A549 (cell line): ENCODE measurements around the gene TPO. TPM values are rescaled to one million over a fixed set of nuclear protein-coding genes. Genes with fewer than 3 reads are reported as not detected.
"Not testable (repeated sequence)": the region's sequence is repeated elsewhere in the genome, so short reads cannot be mapped to it uniquely, and the experiment has no call there.

Experiments
- ATAC-seq, 2 experiments: fragments of 200-7000 bp in 1 of 2; fragments of >200 bp in 1 of 2; cut with Nextera tagmentation in 1 of 2; cut with Tn5 transposase in 1 of 2; 3 replicates each; pipeline versions ENCODE4 v1.8.0 to v1.9.1; 2018 to 2020; ENCODE audit warnings: mild to moderate bottlenecking in 1 of 2, moderate library complexity in 1 of 2
- CTCF ChIA-PET: fragments of 300-600 bp; sonication (Branson Sonifier 250); formaldehyde crosslinking; extraction: SDS; loops from one replicate; lab custom pipeline; 2021; ENCODE audit warnings: antibody characterized with exemption, inconsistent platforms; lab: Yijun Ruan, JAX
- POLR2A ChIA-PET: fragments of 350-600 bp; formaldehyde crosslinking; extraction: SDS; loops from one replicate; lab custom pipeline; 2021; ENCODE audit warnings: antibody characterized with exemption, inconsistent platforms; lab: Yijun Ruan, JAX
- DNase-seq, 2 experiments: peaks; one replicate each; pipeline versions ENCODE4 v3.0.0 to v3.0.0-alpha.2; 2011 to 2016; ENCODE audit warnings: low read depth in 1 of 2, low spot score in 1 of 2
- FAIRE-seq: peaks from 2 replicates; lab custom pipeline; 2011; peaks lifted over from hg19 to GRCh38; lab: Jason Lieb, UNC
- H3K27ac ChIP-seq, 2 experiments: fragments of >200 bp; sonication (Bioruptor Twin); formaldehyde crosslinking; 3 replicates each; pipeline ENCODE4 v1.5.1; 2016 to 2017
- H3K4me1 ChIP-seq: fragments of >200 bp; sonication (Bioruptor Twin); formaldehyde crosslinking; 3 replicates; pipeline ENCODE4 v1.6.1; 2016
- H3K4me2 ChIP-seq: fragments of >200 bp; sonication (Bioruptor Twin); formaldehyde crosslinking; 3 replicates; pipeline ENCODE4 v1.6.1; 2016
- H3K4me3 ChIP-seq: fragments of >200 bp; sonication (Bioruptor Twin); formaldehyde crosslinking; 3 replicates; pipeline ENCODE4 v1.5.1; 2016
- H3K9me3 ChIP-seq: fragments of >200 bp; sonication (Bioruptor Twin); formaldehyde crosslinking; 3 replicates; pipeline ENCODE4 v1.6.1; 2016
- BHLHE40 ChIP-seq: IDR thresholded peaks from 2 replicates; pipeline ENCODE4 v1.6.1; 2012; ENCODE audit warnings: low read depth, low read length, inconsistent platforms
- CBX8 ChIP-seq: fragments of 200-600 bp; sonication (generic); IDR thresholded peaks from 2 replicates; pipeline ENCODE4 v1.6.1; 2016
- CHD4 ChIP-seq: fragments of 200-600 bp; sonication (generic); IDR thresholded peaks from 2 replicates; pipeline ENCODE4 v1.6.1; 2016; ENCODE audit warnings: antibody characterized with exemption, mild to moderate bottlenecking, borderline replicate concordance
- EHF ChIP-seq: fragments of 250-450 bp; sonication (Bioruptor Pico); IDR thresholded peaks from 2 replicates; pipeline ENCODE4 v1.5.0; 2020; ENCODE audit warnings: mild to moderate bottlenecking
- EP300 ChIP-seq, 2 experiments: fragments of >200 bp; sonication (Bioruptor Twin); formaldehyde crosslinking; IDR thresholded peaks; 2 replicates in 1 of 2; 3 replicates in 1 of 2; pipeline ENCODE4 v1.6.1; 2016 to 2017
- ESRRA ChIP-seq: fragments of 150-350 bp; IDR thresholded peaks from 2 replicates; pipeline ENCODE4 v1.6.1; 2014; ENCODE audit warnings: mild to moderate bottlenecking, low read length, borderline replicate concordance
- HOXA7 ChIP-seq: fragments of 250-450 bp; sonication (Bioruptor Pico); IDR thresholded peaks from 2 replicates; pipeline ENCODE4 v1.5.0; 2020; ENCODE audit warnings: mild to moderate bottlenecking, moderate library complexity
- HOXB13 ChIP-seq: fragments of 250-450 bp; sonication (Bioruptor Pico); IDR thresholded peaks from 2 replicates; pipeline ENCODE4 v1.5.0; 2020; ENCODE audit warnings: low read depth, mild to moderate bottlenecking, moderate library complexity
- JUN ChIP-seq, 2 experiments: fragments of >200 bp; sonication (Bioruptor Twin); formaldehyde crosslinking; IDR thresholded peaks; 2 replicates in 1 of 2; 3 replicates in 1 of 2; pipeline ENCODE4 v1.6.1; 2016 to 2017
- MYC ChIP-seq: IDR thresholded peaks from 2 replicates; pipeline ENCODE4 v1.6.1; 2012; ENCODE audit warnings: mild to moderate bottlenecking, inconsistent platforms, low read length, improper control_type of control experiment, borderline replicate concordance
- NR3C1 ChIP-seq: fragments of >200 bp; sonication (Bioruptor Twin); formaldehyde crosslinking; IDR thresholded peaks from 3 replicates; pipeline ENCODE4 v1.6.1; 2017
- PHF8 ChIP-seq: fragments of 200-600 bp; sonication (generic); IDR thresholded peaks from 2 replicates; pipeline ENCODE4 v1.6.1; 2016; ENCODE audit warnings: low read depth, mild to moderate bottlenecking, antibody characterized with exemption, moderate library complexity, borderline replicate concordance
- RCOR1 ChIP-seq: fragments of 150-350 bp; IDR thresholded peaks from 2 replicates; pipeline ENCODE4 v1.6.1; 2014; ENCODE audit warnings: antibody characterized with exemption, low read length, low read depth
- RNF2 ChIP-seq: fragments of 200-600 bp; sonication (generic); IDR thresholded peaks from 2 replicates; pipeline ENCODE4 v1.6.1; 2016; ENCODE audit warnings: low read depth, mild to moderate bottlenecking, antibody characterized with exemption, moderate library complexity, borderline replicate concordance
- ZSCAN20 ChIP-seq: fragments of 250-450 bp; sonication (Bioruptor Pico); IDR thresholded peaks from 2 replicates; pipeline ENCODE4 v1.8.0; 2022; ENCODE audit warnings: mild to moderate bottlenecking, moderate library complexity
- WGBS: methylation state at CpG from one replicate; pipeline ENCODE4 v1.1.6; 2017; ENCODE audit errors: missing lambda C conversion rate; 5-methylcytosine and 5-hydroxymethylcytosine counted together
- polyA plus RNA-seq, 4 experiments: library from polyadenylated mRNA; depleted of rRNA in 3 of 4; stranded (reverse); fragments of >200 nt; fragmentation: RNase III in 1 of 4; extraction: RNeasy Plus Mini Kit Qiagen cat#74134 plus additional on column Dnase treatment in 1 of 4; gene quantifications; 2 replicates in 3 of 4; 3 replicates in 1 of 4; pipeline ENCODE4 v1.2.3, GENCODE V29; 2011 to 2017
- TF ChIP-seq, protein P1 (sequence below): IDR thresholded peaks from 2 replicates; pipeline ENCODE4 v1.6.1; 2012
- TF ChIP-seq, protein P2 (sequence below): fragments of 450-650 bp; IDR thresholded peaks from 2 replicates; pipeline ENCODE4 v1.6.1; 2014; ENCODE audit warnings: antibody characterized with exemption
- TF ChIP-seq, protein P3 (sequence below): fragments of 250-450 bp; sonication (Bioruptor Pico); IDR thresholded peaks from 2 replicates; pipeline ENCODE4 v1.5.0; 2020; ENCODE audit warnings: low read depth, mild to moderate bottlenecking, moderate library complexity
- TF ChIP-seq, protein P4 (sequence below): fragments of >200 bp; sonication (Bioruptor Twin); formaldehyde crosslinking; IDR thresholded peaks from 3 replicates; pipeline ENCODE4 v1.5.1; 2016

The TPO gene
- polyA plus RNA-seq, 2 of the 4 experiments (the other 2 are of a cell fraction) = 0.05 TPM; not detected in 1

DNA sequence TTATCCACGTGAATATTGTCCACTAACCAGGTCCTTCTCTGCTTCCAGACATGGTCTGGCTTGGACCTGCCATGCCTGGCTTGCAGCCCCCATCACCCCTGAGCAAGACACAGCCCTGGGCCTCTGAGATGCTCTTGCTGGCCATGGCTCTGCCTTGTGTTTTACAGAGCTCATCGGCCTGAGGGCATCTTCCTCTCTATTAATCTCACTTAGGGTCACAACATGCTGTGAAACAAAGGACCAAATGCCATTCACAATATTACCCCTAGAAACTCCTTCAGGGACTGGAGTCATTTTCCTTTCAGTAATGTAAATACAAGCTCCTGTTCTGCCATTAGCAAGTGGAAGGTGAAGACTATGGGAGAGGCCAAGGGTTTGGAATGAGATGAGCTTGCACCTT lies 6.8 kb upstream of the TPO start:
- Histone ChIP-seq H3K4me2 (no peak overlapping the region), H3K4me3 (no peak overlapping the region), H3K4me1 (no peaks in the 10 kb centered on the region), H3K9me3 (no peaks in the 10 kb centered on the region), H3K27ac (no peak overlapping the region)
- ATAC-seq = no peak
- FAIRE-seq = no peak
- TF ChIP-seq RCOR1 = no peak
- no peak for TF ChIP-seq NR3C1
- TF ChIP-seq JUN (IDR thresholded peaks at IDR 0.05) = no peak
- TF ChIP-seq EP300 (IDR thresholded peaks at IDR 0.05) = no peak
- ChIA-PET POLR2A (no interaction called here), CTCF (no interaction called here)
- WGBS = 0% methylated on average over 2 of the region's 2 CpGs
- DNase-seq = no peak

DNA sequence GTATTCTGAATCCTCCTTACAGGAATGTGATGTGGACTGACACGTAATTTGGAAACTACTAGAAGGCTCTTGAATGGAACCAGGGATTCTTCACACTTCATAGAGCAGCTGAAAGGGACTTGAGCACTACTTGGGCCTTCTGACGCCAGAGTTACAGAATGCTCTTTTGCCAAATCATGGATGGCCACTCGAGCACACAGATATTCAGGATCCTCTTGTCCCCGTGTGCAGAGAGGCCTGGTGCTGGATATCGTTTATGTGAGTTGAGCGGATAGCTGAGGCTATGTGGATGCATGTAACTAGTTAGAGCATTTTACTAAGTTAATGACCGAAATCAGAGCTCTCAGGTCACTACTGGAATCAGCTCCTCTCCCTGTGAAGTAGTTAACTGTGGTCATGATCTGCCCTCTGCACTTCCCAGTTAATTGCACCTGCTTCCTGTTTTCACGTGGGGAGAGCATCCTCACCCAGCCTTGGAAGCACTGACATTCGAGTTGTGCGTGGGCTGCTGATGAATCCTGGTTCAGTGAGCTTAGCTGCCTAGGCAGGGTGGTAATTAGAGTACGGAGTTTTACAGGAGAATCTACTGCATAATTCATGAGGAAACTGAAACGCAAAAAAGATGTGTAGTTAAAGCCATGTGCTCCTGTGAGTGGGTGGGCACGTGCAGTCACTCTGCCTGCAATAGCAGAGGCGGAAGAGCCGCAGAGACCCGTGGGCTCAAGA lies 5.2 kb upstream of the TPO start:
- Histone ChIP-seq H3K4me3 (no peak overlapping the region), H3K9me3 (no peaks in the 10 kb centered on the region), H3K4me2 (no peak overlapping the region), H3K4me1 (no peaks in the 10 kb centered on the region), H3K27ac (no peak overlapping the region)
- CTCF ChIA-PET = no interaction called here
- WGBS = 13% methylated on average over 16 of the region's 16 CpGs
- ATAC-seq (no peak), DNase-seq (no peak), FAIRE-seq (no peak)
- TF ChIP-seq HOXA7 = no peak
- TF ChIP-seq, protein P1, sequence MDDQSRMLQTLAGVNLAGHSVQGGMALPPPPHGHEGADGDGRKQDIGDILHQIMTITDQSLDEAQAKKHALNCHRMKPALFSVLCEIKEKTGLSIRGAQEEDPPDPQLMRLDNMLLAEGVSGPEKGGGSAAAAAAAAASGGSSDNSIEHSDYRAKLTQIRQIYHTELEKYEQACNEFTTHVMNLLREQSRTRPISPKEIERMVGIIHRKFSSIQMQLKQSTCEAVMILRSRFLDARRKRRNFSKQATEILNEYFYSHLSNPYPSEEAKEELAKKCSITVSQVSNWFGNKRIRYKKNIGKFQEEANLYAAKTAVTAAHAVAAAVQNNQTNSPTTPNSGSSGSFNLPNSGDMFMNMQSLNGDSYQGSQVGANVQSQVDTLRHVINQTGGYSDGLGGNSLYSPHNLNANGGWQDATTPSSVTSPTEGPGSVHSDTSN = no peak
- no peak for TF ChIP-seq PHF8
- no peak for TF ChIP-seq EHF
- no peak for TF ChIP-seq CBX8
- TF ChIP-seq BHLHE40 = no peak
- TF ChIP-seq MYC = no peak
- TF ChIP-seq, protein P2, sequence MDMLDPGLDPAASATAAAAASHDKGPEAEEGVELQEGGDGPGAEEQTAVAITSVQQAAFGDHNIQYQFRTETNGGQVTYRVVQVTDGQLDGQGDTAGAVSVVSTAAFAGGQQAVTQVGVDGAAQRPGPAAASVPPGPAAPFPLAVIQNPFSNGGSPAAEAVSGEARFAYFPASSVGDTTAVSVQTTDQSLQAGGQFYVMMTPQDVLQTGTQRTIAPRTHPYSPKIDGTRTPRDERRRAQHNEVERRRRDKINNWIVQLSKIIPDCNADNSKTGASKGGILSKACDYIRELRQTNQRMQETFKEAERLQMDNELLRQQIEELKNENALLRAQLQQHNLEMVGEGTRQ = no peak
- TF ChIP-seq RNF2 = no peak
- POLR2A ChIA-PET = no interaction called here

DNA sequence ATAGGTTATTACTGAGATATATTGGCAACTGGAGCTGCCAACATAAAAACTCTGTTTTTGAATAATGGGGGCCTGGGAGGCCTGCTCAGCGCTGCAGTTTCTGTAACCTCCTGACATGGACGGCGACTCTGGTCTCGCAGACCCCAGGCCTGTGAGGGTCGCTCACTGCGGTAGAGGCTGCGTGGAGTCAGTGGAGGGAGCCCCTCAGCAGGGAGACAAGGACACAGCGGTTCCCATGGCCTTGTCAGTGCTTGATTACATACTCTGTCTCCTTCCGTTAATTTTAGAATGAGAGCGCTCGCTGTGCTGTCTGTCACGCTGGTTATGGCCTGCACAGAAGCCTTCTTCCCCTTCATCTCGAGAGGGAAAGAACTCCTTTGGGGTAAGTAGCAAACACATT lies 858 bp downstream of the TPO start:
- 45% methylated on average over 13 of the region's 13 CpGs for WGBS
- no peak for TF ChIP-seq ESRRA
- TF ChIP-seq ZSCAN20 (CRISPR knock-in tag) = no peak
- TF ChIP-seq, protein P3, sequence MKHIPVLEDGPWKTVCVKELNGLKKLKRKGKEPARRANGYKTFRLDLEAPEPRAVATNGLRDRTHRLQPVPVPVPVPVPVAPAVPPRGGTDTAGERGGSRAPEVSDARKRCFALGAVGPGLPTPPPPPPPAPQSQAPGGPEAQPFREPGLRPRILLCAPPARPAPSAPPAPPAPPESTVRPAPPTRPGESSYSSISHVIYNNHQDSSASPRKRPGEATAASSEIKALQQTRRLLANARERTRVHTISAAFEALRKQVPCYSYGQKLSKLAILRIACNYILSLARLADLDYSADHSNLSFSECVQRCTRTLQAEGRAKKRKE (CRISPR knock-in tag) = no peak
- TF ChIP-seq, protein P4, sequence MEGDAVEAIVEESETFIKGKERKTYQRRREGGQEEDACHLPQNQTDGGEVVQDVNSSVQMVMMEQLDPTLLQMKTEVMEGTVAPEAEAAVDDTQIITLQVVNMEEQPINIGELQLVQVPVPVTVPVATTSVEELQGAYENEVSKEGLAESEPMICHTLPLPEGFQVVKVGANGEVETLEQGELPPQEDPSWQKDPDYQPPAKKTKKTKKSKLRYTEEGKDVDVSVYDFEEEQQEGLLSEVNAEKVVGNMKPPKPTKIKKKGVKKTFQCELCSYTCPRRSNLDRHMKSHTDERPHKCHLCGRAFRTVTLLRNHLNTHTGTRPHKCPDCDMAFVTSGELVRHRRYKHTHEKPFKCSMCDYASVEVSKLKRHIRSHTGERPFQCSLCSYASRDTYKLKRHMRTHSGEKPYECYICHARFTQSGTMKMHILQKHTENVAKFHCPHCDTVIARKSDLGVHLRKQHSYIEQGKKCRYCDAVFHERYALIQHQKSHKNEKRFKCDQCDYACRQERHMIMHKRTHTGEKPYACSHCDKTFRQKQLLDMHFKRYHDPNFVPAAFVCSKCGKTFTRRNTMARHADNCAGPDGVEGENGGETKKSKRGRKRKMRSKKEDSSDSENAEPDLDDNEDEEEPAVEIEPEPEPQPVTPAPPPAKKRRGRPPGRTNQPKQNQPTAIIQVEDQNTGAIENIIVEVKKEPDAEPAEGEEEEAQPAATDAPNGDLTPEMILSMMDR = no peak
- no peak for TF ChIP-seq HOXB13 (CRISPR knock-in tag)
- no peak for TF ChIP-seq CHD4
- FAIRE-seq = no peak
- DNase-seq = no peak
- no peak overlapping the region for H3K4me2 ChIP-seq
- peaks cover 9% of the 10 kb centered on the region; the same call in 2 of the 3 replicates for H3K9me3 ChIP-seq
- no peak overlapping the region for H3K4me3 ChIP-seq
- ChIA-PET CTCF (no interaction called here), POLR2A (no interaction called here)
- no peak overlapping the region for H3K27ac ChIP-seq
- ATAC-seq = no peak
- no peaks in the 10 kb centered on the region for H3K4me1 ChIP-seq

DNA sequence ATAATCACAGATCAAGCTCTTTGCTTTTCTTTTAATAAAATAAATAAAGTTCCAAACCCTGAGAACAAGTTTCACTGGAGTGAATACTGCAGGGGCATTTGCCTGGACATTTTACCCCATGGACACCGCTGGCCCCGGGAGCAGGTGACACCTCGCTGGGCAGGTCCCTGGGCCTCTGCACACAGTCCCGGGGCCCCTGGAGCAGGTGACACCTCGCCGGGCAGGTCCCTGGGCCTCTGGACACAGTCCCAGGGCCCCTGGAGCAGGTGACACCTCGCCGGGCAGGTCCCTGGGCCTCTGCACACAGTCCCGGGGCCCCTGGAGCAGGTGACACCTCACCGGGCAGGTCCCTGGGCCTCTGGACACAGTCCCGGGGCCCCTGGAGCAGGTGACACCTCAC lies 1.6 kb downstream of the TPO start:
- H3K4me1 ChIP-seq, POLR2A ChIA-PET, FAIRE-seq, H3K9me3 ChIP-seq, H3K4me2 ChIP-seq, CTCF ChIA-PET, H3K4me3 ChIP-seq, H3K27ac ChIP-seq, ATAC-seq, DNase-seq: not testable (repeated sequence)
- 31% methylated on average over 3 of the region's 11 CpGs for WGBS
